Nephron progenitor cell (in vitro differentiated cells): ENCODE data around the gene CCDC57.

Experiments used
- DNase-seq: peaks from one replicate; pipeline ENCODE4 v3.0.0; 2021
- H3K27ac Mint-ChIP-seq: 2 replicates; pipeline ENCODE4 v1.8.0; 2021; ENCODE audit warnings: mild to moderate bottlenecking, moderate library complexity, mixed read lengths
- H3K27me3 Mint-ChIP-seq: 2 replicates; pipeline ENCODE4 v1.8.0; 2021; ENCODE audit warnings: mild to moderate bottlenecking, low read depth, mixed read lengths; ENCODE audit not compliant: poor library complexity
- H3K36me3 Mint-ChIP-seq: 2 replicates; pipeline ENCODE4 v1.8.0; 2021; ENCODE audit warnings: low read depth, mixed read lengths
- H3K4me1 Mint-ChIP-seq: 2 replicates; pipeline ENCODE4 v1.8.0; 2021; ENCODE audit warnings: mixed read lengths
- H3K4me3 Mint-ChIP-seq: 2 replicates; pipeline ENCODE4 v1.8.0; 2021; ENCODE audit warnings: mild to moderate bottlenecking, moderate library complexity, mixed read lengths
- H3K9me3 Mint-ChIP-seq: 2 replicates; pipeline ENCODE4 v1.8.0; 2021; ENCODE audit warnings: mild to moderate bottlenecking, moderate library complexity, mixed read lengths
- CTCF ChIP-seq: fragments of 200-600 bp; sonication (generic); IDR thresholded peaks from 2 replicates; pipeline ENCODE4 v1.5.0; 2021; ENCODE audit warnings: antibody characterized with exemption

CCDC57 gene

GRCh38 chr17:82079001-82079677 lies 133.5 kb downstream of the CCDC57 start:
- Mint-ChIP-seq H3K36me3 (peaks cover 5% of the 10 kb centered on the region), H3K9me3 (peaks cover 4% of the 10 kb centered on the region), H3K4me1 (peaks cover 11% of the 10 kb centered on the region)

GRCh38 chr17:82078433-82078832 lies 134.2 kb downstream of the CCDC57 start:
- Mint-ChIP-seq H3K9me3 (peaks cover 10% of the 10 kb centered on the region), H3K27me3 (peaks cover 12% of the 10 kb centered on the region), H3K36me3 (peaks cover 5% of the 10 kb centered on the region), H3K4me3 (no peak overlapping the region), H3K27ac (peak overlapping the region; percentile 41), H3K4me1 (peaks cover 11% of the 10 kb centered on the region)
- TF ChIP-seq CTCF, result no peak
- no peak for DNase-seq

More at GRCh38 chr17:82079001-82079677, 133.5 kb downstream of the CCDC57 start:
- Mint-ChIP-seq H3K27ac (no peak overlapping the region), H3K27me3 (peaks cover 9% of the 10 kb centered on the region), H3K4me3 (no peak overlapping the region)
- no peak for DNase-seq
- TF ChIP-seq CTCF, result no peak

GRCh38 chr17:82077617-82078358 lies 134.9 kb downstream of the CCDC57 start:
- H3K27ac Mint-ChIP-seq, result peak overlapping the region; percentile 41
- no peak for TF ChIP-seq CTCF
- peaks cover 11% of the 10 kb centered on the region for H3K4me1 Mint-ChIP-seq

GRCh38 chr17:82076785-82077591 lies 135.7 kb downstream of the CCDC57 start:
- peak overlapping the region; percentile 88 for H3K27ac Mint-ChIP-seq

More at GRCh38 chr17:82077617-82078358, 134.9 kb downstream of the CCDC57 start:
- Mint-ChIP-seq H3K27me3 (peaks cover 17% of the 10 kb centered on the region), H3K36me3 (peaks cover 5% of the 10 kb centered on the region), H3K9me3 (peaks cover 12% of the 10 kb centered on the region), H3K4me3 (no peak overlapping the region)
- DNase-seq, result no peak

More at GRCh38 chr17:82076785-82077591, 135.7 kb downstream of the CCDC57 start:
- H3K36me3 Mint-ChIP-seq, result peaks cover 5% of the 10 kb centered on the region
- TF ChIP-seq CTCF, result no peak
- peaks cover 11% of the 10 kb centered on the region for H3K4me1 Mint-ChIP-seq
- peaks cover 16% of the 10 kb centered on the region for H3K9me3 Mint-ChIP-seq
- H3K27me3 Mint-ChIP-seq, result peaks cover 25% of the 10 kb centered on the region
- DNase-seq, result peak; percentile 39
- no peak overlapping the region for H3K4me3 Mint-ChIP-seq
